NCI-H1105 treated with DMSO at 0.1 percent for 48 hours (cell line): ENCODE data around the gene PRX.
"Not testable (repeated sequence)": the region's sequence is repeated elsewhere in the genome, so short reads cannot be mapped to it uniquely, and the experiment has no call there.

Experiments
- DNase-seq: peaks from one replicate; lab custom pipeline; 2025; lab: John Stamatoyannopoulos, UW

Gene PRX

GRCh38 chr19:40414542-40415535, 1.7 kb upstream of the PRX start:
- DNase-seq = no peak

- no peak for DNase-seq
These were observed 312 bp downstream of the PRX start for GRCh38 chr19:40412866-40413265.

DNA sequence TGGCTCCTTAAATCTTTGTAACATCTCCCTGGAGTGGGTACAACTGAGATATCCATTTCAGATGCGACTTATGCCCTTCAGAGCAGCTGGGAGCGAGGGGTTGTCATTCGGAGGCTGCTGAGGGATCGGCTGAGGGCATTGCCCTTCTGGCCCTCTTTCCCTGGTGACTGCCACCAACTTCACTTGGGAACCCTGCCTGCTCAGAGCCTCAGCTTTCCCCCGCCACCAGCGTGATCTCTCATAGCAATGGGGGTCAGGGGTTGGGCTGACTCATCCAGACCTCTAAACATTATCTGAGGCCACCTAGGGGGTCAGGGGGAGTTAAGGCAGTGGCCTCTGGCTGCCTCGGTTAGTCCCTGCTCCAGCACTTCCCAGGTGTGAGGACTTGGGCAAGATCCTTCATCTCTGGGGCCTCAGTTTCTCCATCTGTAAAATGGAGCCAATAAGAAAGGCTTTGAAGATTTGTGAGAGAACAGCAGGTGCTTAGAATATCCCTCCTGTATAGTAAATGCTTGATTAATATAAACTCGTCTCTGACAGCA, 1.1 kb downstream of the PRX start:
- DNase-seq = no peak

- no peak for DNase-seq
These were observed 1.9 kb downstream of the PRX start for GRCh38 chr19:40411125-40411842.

- DNase-seq = no peak
These were observed 3.2 kb downstream of the PRX start for GRCh38 chr19:40410030-40410389.

GRCh38 chr19:40408598-40408925, 4.6 kb downstream of the PRX start:
- not testable (repeated sequence) for DNase-seq

GRCh38 chr19:40407714-40408597, 5.2 kb downstream of the PRX start:
- DNase-seq = no peak

- DNase-seq = peak; percentile 41
These were observed 9.8 kb downstream of the PRX start for GRCh38 chr19:40403262-40403984.

DNA sequence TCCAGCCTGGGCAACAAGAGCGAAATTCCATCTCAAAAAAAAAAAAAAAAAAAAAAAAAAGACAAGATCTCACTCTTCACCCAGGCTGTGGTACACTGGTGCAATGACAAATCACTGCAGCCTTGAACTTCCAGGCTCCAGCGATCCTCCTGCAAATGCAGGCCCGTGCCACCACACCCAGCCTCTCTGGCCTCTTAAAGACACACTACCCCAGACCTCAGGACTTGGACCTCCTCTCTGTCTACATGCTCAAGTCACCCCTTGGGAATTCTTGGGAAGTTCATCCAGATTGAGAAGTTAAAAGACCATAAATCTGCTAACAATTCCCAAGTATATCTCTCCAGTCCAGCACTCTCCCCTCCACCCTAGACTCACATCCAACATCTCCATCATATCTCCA, 12.6 kb downstream of the PRX start:
- no peak for DNase-seq

- peak; percentile 52 for DNase-seq
These were observed 14.6 kb downstream of the PRX start for GRCh38 chr19:40398417-40399131.

DNA sequence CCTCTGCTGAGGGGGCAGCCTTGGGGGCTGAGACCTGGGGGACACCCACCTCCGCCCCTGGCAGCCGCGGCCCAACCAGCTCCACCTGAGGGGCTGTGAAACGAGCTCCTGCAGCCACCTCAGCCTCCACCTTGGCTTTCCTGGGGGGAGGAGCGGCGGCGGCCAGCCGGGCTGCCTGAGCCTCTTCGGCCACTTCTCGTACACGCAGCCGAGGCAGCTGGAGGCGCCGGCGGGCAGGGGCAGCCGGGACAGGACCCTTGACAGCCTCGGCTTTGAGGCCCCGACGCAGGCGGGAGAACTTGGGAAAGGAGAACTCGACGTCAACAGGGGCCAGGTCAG, 15.6 kb downstream of the PRX start:
- DNase-seq = no peak

DNA sequence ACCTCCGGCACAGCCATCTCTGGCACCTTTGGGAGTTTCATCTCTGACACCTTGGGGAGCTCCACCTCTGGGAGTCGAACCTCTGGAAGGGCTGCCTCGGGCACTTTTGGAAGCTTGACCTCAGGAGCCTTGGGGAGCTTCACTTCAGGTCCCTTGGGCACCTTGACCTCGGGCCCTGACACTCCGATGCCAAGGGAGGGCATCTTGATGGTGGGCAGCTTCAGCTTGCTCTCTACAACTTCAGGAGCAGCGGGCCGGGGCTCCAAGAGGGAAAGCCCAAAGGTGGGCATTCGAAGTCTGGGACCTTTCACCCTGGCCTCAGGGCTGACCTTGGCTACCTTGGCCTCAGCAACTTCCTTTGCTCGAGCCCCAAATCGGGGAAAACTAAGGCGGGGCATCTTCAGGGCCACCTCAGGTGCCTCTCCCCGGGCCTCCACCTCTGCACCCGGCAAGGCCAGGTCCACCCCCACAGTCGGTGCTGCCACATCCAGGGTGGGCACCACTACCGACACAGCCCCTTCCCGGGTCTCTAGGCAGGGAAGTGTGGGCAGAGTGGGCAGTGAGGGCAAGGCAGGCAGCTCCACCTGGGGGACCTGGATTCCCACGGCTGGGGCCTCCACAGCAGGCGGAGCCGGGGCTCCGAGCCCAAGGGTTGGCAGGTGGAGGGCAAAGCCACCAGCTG, 16.2 kb downstream of the PRX start:
- DNase-seq = no peak

GRCh38 chr19:40395956-40396355, 17.2 kb downstream of the PRX start:
- DNase-seq = no peak

GRCh38 chr19:40394816-40395210, 18.4 kb downstream of the PRX start:
- no peak for DNase-seq

GRCh38 chr19:40393894-40394815, 19.0 kb downstream of the PRX start:
- no peak for DNase-seq

DNA sequence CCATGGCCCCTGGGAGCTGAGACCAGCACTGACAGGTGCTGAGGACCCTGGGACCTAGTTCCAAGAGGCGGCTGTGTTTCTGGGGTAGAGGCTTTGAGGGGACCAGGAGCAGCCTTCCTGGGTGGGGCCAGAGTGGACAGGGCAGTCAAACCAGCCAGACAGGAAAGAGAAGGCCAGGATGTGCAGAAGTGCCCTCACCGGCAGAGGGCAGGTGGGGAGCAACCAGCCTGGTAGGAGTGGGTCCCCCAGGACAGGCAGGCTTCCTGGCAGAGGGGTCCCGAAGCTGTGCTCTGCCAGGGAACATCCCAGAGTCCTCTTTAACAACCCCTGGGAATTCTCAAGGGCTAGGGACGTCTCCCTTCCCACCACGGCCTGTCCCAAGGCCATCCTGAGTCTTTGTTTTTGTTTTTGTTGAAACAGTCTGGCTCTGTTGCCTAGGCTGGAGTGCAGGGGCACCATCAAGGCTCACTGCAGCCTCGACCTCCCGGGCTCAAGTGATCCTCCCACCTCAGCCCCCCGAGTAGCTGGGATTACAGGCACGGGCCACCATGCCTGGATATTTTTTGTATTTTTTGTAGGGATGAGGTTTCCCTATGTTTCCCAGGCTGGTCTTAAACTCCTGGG, 20.2 kb downstream of the PRX start:
- DNase-seq = no peak

DNA sequence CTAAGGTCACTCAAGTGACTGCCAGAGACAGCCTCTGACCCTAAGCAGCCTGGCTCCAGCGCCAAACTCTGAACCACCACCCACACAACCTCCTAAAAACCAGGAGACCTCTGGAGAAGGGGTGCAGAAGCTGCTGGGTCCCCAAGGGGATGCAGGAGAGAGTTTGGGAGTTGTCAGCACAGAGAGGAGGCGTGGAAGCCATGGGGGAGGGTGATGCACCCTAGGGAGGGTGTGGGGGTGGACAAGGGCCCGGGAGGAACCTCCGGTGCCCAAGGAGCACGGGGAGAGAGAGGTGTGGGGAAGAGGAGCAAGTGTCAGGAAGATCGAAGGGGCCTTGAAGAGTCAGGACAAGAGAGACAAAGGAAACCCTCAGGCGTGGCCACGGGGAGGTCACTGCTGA, 21.1 kb downstream of the PRX start:
- no peak for DNase-seq

DNA sequence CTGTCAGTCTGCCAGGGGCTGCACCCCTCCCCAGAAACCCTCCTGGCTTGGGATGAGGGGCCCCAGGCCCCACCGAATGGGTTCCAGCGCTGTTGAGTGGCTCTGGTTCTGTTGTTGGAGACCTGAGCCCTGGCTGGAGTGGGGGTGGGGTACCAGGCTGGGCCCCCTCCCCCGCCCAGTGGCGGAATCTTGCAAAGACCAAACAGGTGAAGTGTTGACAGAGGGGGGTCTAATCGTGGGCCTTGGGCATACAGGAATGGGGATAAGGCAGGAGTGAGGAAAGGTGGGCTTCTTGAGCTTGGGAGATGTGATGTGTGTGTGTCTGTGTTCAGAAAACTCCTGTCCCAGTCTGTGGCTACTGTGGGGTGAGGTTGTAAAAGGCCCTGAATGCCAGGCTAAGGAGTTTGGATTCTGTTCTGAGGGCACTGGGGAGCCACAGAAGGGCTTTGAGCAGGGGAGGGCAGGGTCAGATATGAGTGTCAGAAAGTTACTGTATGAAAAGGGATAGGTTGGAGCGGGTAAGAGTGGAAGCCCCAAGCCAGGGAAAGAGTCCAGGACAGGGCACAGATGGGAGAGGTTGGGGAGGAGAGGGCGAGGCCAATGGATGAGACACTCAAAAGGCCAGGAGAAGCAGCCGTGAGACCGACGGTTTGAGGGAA, 23.0 kb downstream of the PRX start, which contains the start of gene HIPK4:
Gene HIPK4 (minus strand): TSS at position 98 of the 659 bp plus-strand sequence. CDS start 279 bp downstream, outside the sequence.
- DNase-seq = no peak
